GM11168 (cell line): Measurements from ENCODE around the gene ADGRA1.

Source experiments
- in situ Hi-C: fragments of 300-500 bp; cut with MboI; formaldehyde crosslinking; loops from one replicate; pipeline ENCODE4 v1.12.0; 2022; ENCODE audit warnings: low sequenced_read_pairs; ENCODE audit not compliant: unreplicated experiment

ADGRA1 gene

GRCh38 chr10:133158437-133158755 is 70.7 kb downstream of the ADGRA1 start:
- in situ Hi-C loops, result no loop called here

- in situ Hi-C loops, result no loop called here
Observed at GRCh38 chr10:133158756-133159610, 71.3 kb downstream of the ADGRA1 start.

GRCh38 chr10:133159611-133159949 is 71.9 kb downstream of the ADGRA1 start:
- in situ Hi-C loops, result no loop called here

GRCh38 chr10:133159950-133160825 is 72.5 kb downstream of the ADGRA1 start, which contains the start of gene KNDC1:
TSS of gene KNDC1 (plus strand) at chr10:133160219. CDS start at chr10:133160468, 249 bp downstream.
- in situ Hi-C loops, result no loop called here

GRCh38 chr10:133160826-133161471 is 73.2 kb downstream of the ADGRA1 start:
- in situ Hi-C loops, result no loop called here

GRCh38 chr10:133161486-133162109 is 73.9 kb downstream of the ADGRA1 start:
- in situ Hi-C loops, result no loop called here

- in situ Hi-C loops, result no loop called here
Observed at GRCh38 chr10:133162178-133162909, 74.6 kb downstream of the ADGRA1 start.

GRCh38 chr10:133162910-133163856 is 75.5 kb downstream of the ADGRA1 start:
- in situ Hi-C loops, result no loop called here

- in situ Hi-C loops, result no loop called here
Observed at GRCh38 chr10:133163889-133164815, 76.4 kb downstream of the ADGRA1 start.

GRCh38 chr10:133164816-133165555 is 77.3 kb downstream of the ADGRA1 start:
- in situ Hi-C loops, result no loop called here

- in situ Hi-C loops, result no loop called here
Observed at GRCh38 chr10:133165556-133166503, 78.1 kb downstream of the ADGRA1 start.

- in situ Hi-C loops, result no loop called here
Observed at GRCh38 chr10:133166504-133166827, 78.7 kb downstream of the ADGRA1 start.

GRCh38 chr10:133166828-133167692 is 79.3 kb downstream of the ADGRA1 start:
- in situ Hi-C loops, result no loop called here

GRCh38 chr10:133167693-133168616 is 80.2 kb downstream of the ADGRA1 start:
- in situ Hi-C loops, result no loop called here
